ENCODE measurements around the gene CALML3.

The CALML3 gene

DNA sequence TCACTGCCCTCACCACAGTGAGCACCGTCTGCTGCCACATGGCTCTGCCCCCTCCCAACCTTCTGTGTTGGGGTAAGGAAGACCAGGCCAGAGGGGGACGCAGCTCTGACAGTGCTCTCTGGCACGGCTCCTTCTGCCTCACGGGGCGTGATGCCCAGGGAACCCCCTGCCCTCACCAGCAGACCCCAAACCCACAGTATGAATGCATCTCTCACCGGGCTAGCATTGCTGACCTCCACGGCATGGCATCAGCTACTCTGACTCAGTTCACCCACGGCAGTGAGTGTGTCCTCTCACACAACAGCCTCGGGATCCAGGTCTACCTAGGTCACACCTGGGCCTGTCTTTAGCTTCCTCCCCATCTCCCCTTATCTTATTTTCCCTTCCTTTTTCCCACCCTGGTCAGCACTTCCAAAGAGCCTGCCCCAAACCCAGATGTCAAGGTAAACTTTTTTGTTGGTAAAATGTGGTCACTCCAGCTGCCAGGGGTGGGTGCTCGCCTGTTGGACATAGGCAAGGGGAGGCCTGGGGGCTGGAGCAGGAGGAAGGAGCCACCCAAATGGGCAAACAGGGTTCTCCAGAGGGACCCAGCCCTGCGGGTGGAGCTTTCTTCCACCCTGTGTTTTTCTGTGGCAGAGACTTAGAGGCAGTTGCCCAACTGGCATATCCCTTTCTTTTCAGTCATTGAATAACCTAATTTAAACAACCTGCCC, 4.4 kb downstream of the CALML3 start:
- no peak for DNase-seq

DNA sequence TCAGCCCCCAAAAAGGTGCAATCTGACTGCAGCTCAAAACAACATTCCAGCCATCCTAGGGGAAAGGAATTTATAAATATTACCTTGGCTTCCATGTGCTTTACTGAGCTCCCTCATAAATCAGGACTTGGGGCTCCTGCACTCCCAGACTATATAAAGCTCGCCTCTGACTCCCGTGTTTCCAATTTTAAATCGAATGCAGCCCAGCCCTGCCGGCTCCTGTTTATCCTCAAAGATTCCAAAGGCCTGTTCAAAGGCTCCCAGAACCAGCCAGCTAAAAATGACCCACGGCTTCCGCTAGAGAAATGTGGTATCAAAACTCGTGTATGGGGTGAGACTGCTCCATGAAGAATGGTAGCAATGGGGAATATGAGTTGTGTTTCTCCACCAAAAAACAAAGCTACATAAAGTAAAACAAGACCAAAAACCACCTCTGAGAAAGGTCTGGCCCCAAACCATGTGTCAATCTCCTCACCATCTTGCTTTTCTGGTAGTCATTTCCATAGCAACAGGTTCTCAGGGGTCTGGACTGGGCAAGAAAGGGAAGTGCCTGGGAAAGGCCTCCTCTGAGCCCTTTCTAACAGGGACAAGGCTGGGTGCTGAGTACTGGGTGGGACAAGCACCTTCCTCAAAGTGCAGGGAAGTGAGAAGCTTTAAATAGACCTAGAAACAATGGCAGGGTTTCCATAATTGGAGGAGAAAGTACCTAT, 5.1 kb downstream of the CALML3 start:
- DNase-seq, result no peak

DNA sequence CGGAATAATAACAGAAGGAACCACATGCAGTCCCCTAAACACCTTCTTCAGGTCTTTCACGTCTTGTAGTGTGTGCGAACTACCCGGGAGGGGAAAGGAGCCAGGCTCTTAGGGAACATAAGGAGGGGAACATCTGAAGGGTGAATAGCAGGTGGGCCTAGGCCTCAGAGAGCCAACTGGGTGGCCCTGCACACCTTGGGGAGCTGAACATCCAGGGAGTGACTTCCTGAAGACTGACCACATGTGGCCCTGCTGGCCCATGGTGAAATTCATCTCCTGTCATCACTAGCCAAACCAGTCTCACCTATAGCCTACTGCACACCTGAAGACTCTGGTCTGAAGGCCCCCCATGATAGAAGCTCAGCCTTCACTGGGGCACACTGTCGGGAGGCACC, 5.6 kb downstream of the CALML3 start:
- DNase-seq, result no peak

DNA sequence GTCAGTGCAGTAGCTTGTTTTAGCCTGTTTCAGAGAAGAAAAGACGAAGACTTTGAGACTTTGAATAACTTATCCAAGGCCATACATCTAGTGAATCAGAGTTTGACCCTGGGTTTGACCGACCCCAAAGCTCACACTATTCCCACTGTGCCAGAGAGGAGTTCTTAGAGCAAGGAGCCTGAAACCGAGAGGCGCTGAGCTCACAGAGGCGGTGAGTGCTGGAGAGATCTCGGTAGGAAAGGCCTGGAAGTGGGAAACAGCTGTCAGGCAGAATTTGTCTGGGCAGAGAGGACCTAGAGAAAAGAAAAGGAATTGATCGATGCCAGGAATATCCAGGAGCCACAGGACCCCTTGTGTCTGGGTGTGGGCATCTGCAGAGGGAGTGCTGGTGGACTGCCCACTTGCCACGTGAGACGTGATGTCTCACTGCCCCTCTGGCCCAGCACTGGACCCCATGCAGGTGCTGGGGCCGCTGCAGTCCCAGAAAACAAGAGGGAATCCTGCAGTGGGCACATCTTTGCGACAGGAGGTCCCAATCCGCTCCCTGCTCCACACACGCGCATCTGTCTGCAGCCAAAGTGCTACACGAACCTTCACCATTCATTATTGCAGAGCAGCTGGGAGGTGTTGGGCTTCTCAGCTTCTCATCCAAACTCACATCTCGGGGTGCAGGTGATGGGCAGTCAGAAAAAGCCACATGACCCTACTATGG, 6.2 kb downstream of the CALML3 start:
- DNase-seq, result no peak

DNA sequence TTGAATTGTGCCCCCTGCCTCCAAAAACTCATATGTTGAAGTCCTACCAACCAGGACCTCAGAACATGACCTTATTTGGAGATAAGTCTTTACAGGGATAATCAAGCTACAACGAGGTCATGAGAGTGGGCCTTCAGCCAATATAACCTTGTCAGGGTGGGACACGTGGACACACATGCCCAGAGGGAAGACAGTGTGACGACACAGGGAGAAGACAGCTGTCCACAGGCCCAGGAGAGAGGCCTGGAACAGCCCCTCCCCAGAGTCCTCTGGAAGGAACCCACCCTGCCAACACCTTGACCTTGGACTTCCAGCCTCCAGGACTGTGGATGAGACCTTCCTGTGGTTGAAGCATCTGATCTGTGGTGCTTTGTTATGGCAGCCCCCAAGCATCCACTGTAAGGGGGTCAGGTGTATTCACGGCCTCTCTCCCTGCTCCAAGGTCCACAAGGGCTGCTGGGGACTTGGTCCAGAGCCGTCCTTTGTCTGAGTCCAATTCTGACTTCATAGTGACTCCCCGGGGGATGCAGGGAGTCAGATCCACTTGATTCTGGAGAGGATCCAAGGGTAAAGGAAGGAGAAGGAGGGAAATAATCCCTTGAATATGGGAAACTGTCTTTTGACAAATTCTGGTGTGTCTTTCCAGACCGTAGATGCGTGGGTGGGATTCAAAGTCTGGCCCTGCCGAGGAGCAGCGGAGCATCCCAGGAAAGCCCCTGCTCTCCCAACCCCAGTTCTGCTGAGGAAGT, 7.0 kb downstream of the CALML3 start:
- DNase-seq, result no peak

DNA sequence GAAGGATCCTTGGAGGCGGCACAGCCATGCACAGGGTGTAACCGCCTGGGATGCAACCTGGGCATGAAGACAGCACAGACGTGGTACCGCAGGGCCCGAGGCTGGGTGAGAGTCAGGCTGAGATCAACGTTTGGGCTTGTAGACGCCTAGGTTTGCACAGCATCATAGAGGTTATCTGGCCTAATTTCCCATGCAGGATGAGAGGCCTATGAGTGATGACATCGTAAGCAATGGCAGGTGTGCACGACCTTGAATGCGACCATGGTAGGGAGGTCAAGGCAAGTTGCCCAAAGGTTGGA, 7.5 kb downstream of the CALML3 start:
- no peak for DNase-seq

DNA sequence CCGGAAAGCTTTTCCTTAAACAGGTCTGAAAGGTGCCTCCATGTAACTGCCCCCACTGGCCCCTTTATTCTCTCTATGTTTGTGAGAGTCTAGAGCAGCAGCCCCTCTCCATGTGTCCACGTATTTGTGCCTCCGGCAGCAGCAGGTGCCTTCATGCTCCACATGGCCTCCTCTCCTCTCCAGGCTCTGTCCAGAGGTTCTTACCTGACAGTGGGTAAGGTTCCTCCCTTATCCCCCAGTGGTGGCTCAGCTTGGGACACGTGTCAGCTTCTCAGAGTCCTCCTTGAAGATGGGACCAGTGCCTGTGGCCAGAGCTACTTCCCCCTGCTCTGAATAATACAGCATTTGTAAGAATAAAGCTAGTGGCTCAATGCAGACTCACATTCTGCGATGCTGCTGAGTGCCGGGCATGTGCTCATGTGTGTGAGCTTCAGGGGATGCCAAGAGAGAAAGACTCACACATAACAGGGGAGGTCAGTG, 7.9 kb downstream of the CALML3 start:
- no peak for DNase-seq

DNA sequence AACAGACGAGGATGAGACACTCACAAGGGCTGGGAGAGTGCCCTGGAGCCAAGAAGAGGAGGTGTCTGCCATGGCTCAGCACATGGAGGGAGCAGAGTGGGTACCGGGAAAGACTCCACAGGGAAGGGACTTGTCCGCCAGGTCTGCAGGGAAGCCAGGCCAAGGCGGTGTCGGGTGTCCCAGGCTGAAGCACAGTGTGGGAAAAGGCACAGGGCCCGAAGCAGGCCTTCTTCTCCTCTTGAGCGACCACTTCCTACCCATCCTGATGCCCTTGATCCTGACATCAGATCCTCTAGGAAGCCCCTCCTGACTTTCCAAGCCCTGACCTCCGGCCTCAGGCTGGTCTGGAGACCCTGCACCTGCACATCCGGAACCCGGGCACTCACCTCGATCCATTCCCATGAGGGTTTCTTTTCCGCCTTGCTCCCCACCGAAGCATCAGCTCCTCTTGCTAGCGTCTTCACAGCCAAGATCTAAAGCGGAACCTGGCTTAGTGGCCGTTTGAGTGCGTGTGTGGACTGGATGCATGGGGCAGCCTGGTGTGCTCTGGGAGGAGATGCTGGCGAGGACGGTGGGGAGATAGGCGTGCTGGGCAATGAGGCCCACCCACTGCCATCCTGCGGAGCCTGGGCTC, 8.5 kb downstream of the CALML3 start:
- no peak for DNase-seq

DNA sequence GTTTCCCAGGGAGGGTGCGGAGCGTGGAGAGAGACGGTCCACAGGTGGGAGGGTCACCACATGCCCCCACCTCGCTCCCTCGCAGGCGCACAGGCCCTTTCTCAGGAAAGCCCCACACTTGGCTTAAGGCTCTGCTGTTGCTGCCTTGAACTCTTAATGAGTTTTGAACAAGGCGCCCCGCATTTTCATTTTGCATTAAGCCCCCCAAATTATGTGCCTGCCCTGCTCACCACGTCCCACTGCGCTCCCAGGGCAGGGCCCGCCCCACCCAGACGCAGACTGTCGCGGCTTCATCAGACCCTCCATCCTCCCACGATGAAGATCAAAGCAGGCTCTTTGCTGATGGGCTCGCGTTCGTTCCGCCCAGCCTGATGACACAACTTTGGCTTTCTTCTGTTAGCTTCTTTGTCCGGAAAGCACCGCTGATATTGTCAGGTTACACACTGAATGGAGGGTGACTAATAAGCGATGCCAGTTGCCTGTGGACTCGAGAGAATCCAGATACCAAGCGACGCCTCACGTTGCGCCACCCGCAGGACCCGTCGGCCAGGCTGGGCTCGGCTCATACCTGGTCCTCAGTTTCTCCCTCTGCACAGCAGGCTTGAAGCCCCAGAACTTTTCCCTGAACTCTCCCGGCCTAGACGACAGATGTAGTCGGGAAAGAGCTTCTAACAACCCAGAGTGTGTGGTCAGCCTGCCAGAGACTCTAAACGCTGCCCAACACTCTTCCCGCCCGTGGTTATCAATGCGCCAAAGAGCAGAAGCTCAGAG, 9.5 kb downstream of the CALML3 start:
- no peak for DNase-seq

DNA sequence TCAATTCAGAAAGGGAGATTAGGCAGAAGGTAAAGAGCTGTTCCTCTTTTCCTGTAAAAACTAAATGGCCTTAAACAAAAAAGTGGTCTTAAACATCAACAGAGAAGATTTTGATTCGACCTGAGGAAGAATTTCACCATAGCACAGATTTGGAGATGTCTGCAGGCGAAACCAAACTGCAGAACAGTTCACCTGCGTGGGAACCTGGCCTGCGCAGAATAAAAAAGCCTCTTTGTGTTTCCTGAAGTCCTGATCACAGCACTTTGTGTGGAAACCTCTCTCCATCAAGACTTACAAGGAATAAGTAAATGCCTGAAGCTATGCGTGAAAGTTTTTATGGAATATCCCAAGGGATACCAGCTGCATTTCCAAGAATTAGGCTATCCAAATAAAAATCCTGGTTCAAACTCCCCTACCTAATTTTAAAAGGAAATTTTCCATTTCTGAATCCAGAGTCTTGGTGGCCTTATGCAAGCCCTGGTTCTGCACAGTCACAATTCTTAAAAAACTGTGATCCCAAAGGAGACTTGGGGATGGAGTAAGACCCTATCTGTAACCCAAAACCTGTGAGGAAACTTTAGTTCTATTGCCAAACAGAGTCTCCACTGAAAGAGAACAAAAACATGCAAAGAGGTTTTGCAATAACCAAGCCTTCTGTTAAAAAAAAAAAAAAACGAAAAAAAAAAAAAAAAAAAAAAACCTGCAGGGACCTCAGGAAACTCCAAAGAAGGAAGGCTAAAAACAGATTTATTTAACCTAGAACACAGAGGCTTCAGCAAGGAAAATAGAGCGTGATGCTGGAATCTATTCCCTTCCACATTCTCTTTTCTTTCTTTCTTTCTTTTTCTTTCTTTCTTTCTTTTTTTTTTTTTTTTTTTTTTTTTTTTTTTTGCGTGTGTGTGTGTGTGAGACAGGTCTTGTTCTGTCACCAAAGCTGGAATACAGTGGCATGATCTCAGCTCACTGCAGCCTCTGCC, 10.4 kb downstream of the CALML3 start:
- no peak for DNase-seq

DNA sequence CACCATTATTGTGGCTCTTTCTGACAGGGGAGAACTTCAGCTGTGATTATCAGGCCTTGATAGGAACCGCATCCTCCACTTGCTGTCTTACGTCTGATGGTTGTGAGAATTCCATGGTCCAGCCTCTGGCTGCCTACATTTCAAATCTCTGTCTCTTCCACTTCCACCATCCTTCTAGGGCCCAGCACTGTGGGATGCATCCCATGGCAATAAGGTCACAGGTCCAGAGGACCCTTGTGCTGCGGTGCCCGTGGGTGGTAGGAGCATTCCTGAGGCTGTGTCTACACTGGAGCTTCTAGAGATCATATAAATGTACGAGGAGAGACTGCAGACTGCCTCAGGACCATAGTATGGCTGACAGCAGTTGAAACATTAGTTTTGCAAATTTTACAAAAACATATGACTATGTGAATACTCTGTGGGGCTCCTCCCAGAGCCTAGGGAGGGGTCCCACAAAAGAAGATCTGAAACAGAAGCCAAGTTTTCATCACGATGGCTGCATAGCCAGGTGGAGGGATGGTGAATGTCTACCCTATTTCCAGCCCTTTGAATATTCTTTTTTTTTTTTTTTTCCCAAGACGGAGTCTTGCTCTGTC, 11.8 kb downstream of the CALML3 start:
- DNase-seq, result no peak

DNA sequence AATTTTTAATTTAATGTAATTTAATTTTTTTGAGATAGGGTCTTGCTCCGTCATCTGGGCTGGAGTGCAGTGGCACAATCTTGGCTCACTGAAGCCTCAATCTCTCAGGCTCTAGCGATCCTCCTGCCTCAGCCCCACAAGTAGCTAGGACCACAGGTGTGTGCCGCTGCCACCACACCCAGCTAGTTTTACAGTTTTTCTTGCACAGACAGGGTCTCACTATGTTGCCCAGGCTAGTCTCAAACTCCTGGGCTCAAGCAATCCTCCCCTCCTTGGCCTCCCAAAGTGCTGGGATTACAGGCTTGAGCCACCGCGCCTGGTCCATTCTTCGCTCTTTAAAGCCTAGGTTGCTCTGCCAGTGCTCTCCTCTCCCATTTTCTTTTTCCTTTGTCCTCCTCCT, 12.9 kb downstream of the CALML3 start:
- no peak for DNase-seq

DNA sequence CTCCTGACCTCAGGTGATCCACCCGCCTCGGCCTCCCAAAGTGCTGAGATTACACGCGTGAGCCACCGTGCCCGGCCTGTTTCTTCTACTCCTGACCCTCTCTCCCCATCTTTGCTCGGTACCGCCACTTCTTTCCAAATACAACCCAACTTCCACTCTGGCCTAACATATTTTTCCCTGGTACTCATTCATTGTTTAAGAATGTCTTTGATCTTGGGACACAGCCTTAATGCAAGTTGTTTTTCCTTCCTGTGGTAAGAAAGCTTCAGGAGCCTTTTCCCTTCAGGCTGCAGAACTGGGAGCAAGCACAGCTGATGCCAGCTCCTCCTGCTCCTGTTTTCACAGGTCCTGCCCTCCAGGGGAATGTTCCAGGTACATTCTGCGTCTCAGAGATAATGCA, 13.7 kb downstream of the CALML3 start:
- no peak for DNase-seq

DNA sequence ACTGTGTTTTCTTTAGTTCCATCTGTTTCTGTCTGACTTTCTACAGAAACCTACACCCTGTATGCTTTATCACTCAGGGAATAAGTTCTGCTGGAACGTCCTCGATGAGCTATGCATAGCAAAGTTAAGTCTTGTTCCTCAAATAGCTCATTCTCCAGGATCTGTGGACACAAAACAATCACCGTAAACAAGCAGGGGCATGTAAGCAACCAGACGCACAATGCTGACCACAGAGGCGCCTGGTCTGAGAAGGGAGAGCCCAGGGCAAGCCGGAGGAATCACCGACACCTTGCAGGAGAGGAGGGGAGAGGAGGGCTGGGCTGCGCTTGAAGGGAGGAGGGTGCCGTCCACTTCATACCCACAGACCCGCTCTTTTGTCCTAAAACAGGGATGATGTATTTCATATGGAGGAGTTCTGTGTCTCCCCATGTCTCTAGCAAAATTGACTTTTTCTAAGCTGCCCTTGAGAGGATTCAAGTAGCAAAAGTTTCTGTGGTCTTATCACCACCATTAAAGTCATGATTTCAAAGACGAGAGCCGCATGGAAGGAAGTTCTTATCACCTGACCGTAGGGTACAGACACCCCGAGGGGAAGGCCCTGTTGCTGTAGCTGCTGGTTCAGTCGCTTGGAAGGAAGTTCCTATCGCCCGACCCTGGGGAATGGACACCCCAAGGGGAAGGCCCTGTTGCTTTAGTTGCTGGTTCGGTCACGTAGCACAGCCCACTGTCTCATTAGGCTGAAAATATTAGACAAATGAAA, 14.3 kb downstream of the CALML3 start:
- DNase-seq, result no peak

DNA sequence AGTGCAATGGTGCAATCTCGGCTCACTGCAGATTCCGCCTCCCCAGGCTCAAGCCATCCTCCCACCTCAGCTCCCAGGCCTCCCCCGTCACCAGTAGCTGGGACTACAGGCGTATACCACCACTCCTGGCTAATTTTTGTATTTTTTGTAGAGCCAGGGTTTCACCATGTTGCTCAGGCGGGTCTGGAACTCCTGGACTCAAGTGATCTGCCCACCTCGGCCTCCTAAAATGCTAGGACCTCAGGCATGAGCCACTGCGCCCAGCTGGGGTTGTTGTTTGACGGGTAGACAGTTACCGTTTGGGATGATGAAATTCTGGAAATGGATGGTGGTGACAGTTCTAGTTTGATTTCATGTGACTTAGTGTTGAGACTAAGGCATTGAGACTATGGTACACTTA, 15.3 kb downstream of the CALML3 start:
- DNase-seq, result no peak

DNA sequence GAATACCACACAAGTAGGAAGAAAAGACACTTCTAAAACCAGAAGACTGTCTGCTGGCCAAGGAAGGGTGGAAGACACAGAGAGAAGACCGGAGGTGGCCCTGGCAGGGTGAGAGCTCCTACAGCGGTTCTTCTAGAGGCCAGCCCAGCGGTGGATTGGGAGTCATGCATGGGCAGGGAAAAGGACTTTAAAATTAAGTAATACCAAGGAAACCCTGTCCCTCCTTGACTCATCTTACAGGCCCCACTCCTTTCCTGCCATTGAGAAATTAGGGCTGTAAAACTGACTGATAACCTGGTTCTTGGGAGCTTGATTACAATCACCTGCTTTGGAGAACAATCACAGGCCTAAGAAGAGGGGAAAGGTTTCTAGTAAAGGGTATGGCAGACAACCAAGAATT, 16.1 kb downstream of the CALML3 start:
- no peak for DNase-seq

DNA sequence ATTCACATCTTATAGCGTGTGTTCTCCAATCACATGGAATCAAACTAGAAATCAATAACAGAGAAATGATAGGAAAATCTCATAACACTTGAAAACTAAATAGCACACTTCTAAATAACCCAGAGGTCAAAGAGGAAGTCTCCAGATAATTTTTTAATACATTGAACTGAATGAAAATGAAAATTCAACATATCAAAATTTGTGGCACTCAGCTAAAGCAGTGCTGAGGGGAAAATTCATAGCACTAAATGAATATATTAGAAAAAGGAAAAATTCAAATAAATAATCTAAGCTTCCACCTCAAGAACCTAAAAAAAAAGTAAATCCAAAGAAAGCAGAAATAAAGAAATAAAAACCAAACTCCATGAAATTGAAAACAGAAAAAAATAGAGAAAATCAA, 17.3 kb downstream of the CALML3 start:
- no peak for DNase-seq

DNA sequence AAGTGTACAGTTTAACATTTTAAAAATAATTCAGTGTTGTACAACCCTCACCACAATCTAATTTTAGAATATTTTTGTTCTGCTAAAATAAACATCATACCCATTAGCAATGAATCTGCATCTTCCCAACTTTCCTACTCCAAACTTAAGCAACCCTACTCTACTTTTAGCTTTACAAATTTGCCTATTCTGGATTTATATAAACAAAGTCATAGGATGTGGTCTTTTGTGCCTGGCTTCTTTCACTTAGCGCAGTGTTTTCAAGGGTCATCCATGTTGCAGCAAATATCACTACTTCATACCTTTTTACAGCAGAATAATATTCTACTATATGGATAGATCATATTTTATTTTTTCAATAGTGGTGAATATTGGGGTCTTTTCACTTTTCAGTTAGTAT, 18.9 kb downstream of the CALML3 start:
- no peak for DNase-seq

DNA sequence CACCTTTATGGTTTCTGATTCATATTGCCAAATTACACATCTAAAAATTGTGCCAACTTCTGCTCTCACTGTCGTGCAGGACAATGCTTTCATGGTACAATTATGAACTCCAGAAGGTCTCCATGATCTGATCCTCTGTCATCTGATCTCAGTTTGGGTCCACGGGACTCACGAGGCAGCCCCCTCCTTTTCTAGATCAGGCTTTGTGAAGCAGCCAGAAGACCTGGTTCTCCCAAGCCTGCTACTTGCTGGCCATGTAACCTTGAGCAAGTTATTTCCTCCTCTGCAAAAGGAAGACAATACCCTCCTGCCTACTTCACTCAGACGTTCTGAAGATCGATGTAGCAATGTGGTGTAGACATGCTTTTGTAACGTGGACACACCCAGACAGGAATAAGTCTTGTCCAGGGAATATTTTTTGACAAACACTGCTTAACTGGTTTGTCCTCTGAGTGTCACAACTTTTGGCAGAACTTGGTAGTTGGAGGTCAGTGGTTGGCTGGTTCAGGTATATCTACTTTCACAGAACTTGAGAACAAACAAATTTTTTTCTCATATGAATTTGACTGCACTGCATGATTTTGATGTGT, 19.6 kb downstream of the CALML3 start:
- no peak for DNase-seq
